CD14-positive monocyte (primary cell): Measurements from ENCODE around the gene POLD2. TPM values are rescaled to one million over a fixed set of nuclear protein-coding genes. Genes with fewer than 3 reads are reported as not detected.

Experiments
- DNase-seq, 3 donors: peaks; one replicate each; pipeline ENCODE4 v3.0.0-alpha.2; 2011 to 2022
- H2AFZ ChIP-seq: 2 replicates; pipeline ENCODE4 v1.6.0; 2012; ENCODE audit warnings: mild to moderate bottlenecking, low read depth, low read length, inconsistent platforms; ENCODE audit not compliant: insufficient read depth, poor library complexity, severe bottlenecking
- H3K27ac ChIP-seq, 2 donors: 1 replicate in 1 of 2; 2 replicates in 1 of 2; pipeline ENCODE4 v1.5.1; 2012 to 2013; ENCODE audit warnings: low read length in 2 of 2, control low read depth in 1 of 2, inconsistent platforms in 1 of 2, low read depth in 1 of 2, mild to moderate bottlenecking in 1 of 2
- H3K27me3 ChIP-seq, 2 donors: one replicate each; pipeline versions ENCODE4 v1.6.0 to v1.6.1; 2011 to 2013; ENCODE audit warnings: low read length in 2 of 2; ENCODE audit not compliant: control insufficient read depth in 2 of 2, insufficient read depth in 2 of 2
- H3K36me3 ChIP-seq, 2 donors: replicated peaks in 1 of 2; 1 replicate in 1 of 2; 2 replicates in 1 of 2; pipeline versions ENCODE4 v1.5.1 to v1.6.1; 2012 to 2013; ENCODE audit warnings: low read length in 2 of 2, control low read depth in 1 of 2, inconsistent platforms in 1 of 2, mild to moderate bottlenecking in 1 of 2; ENCODE audit not compliant: insufficient read depth in 2 of 2, control insufficient read depth in 1 of 2
- H3K4me1 ChIP-seq, 2 donors: 1 replicate in 1 of 2; 2 replicates in 1 of 2; pipeline versions ENCODE4 v1.5.1 to v1.6.1; 2012 to 2013; ENCODE audit warnings: low read length in 2 of 2, control low read depth in 1 of 2, inconsistent platforms in 1 of 2, mild to moderate bottlenecking in 1 of 2, moderate library complexity in 1 of 2; ENCODE audit not compliant: insufficient read depth in 2 of 2, control insufficient read depth in 1 of 2
- H3K4me2 ChIP-seq: replicated peaks from 2 replicates; pipeline ENCODE3; 2012; ENCODE audit warnings: low read length, moderate library complexity, mild to moderate bottlenecking; ENCODE audit not compliant: poor library complexity, severe bottlenecking; ENCODE audit errors: extremely low read depth
- H3K4me3 ChIP-seq, 3 experiments: fragments of 200-600 bp in 1 of 3; sonication (generic) in 1 of 3; replicated peaks in 1 of 3; 1 replicate in 2 of 3; 2 replicates in 1 of 3; pipeline ENCODE4 v1.5.1; 2011 to 2013; ENCODE audit warnings: low read length in 3 of 3, mild to moderate bottlenecking in 3 of 3, control low read depth in 2 of 3, low read depth in 2 of 3, inconsistent platforms in 1 of 3, moderate library complexity in 1 of 3
- H3K79me2 ChIP-seq: 2 replicates; pipeline ENCODE4 v1.6.0; 2012; ENCODE audit warnings: mild to moderate bottlenecking, control low read depth, inconsistent platforms, low read length, moderate library complexity; ENCODE audit not compliant: insufficient read depth
- H3K9ac ChIP-seq: 2 replicates; pipeline ENCODE4 v1.6.0; 2017; ENCODE audit warnings: low read length, mild to moderate bottlenecking; ENCODE audit not compliant: insufficient read depth, poor library complexity, severe bottlenecking
- H3K9me3 ChIP-seq, 2 donors: replicated peaks in 1 of 2; 1 replicate in 1 of 2; 2 replicates in 1 of 2; pipeline versions ENCODE4 v1.5.1 to v1.6.1; 2012 to 2013; ENCODE audit warnings: low read length in 2 of 2, control low read depth in 1 of 2; ENCODE audit not compliant: control insufficient read depth in 1 of 2, insufficient read depth in 1 of 2
- H4K20me1 ChIP-seq: 2 replicates; pipeline ENCODE4 v1.6.0; 2012; ENCODE audit warnings: mild to moderate bottlenecking, low read length, control low read depth, moderate library complexity; ENCODE audit not compliant: insufficient read depth
- H3K27ac Mint-ChIP-seq, 7 donors: one replicate each; pipeline ENCODE4 v1.8.0; 2020; ENCODE audit warnings: mild to moderate bottlenecking in 7 of 7, mixed read lengths in 7 of 7, moderate library complexity in 6 of 7, inconsistent platforms in 2 of 7
- H3K27me3 Mint-ChIP-seq, 3 donors: one replicate each; pipeline ENCODE4 v1.8.0; 2021 to 2022; ENCODE audit warnings: low read depth in 3 of 3, mild to moderate bottlenecking in 3 of 3, mixed read lengths in 3 of 3, moderate library complexity in 3 of 3, inconsistent platforms in 1 of 3
- H3K36me3 Mint-ChIP-seq, 2 donors: one replicate each; pipeline ENCODE4 v1.8.0; 2020; ENCODE audit warnings: mixed read lengths in 2 of 2, inconsistent platforms in 1 of 2, mild to moderate bottlenecking in 1 of 2
- H3K4me1 Mint-ChIP-seq: one replicate; pipeline ENCODE4 v1.8.0; 2020; ENCODE audit warnings: mild to moderate bottlenecking, mixed read lengths
- H3K4me3 Mint-ChIP-seq, 2 donors: one replicate each; pipeline ENCODE4 v1.8.0; 2020; ENCODE audit warnings: mild to moderate bottlenecking in 2 of 2, mixed read lengths in 2 of 2, moderate library complexity in 1 of 2
- H3K9me3 Mint-ChIP-seq, 7 donors: one replicate each; pipeline ENCODE4 v1.8.0; 2020 to 2022; ENCODE audit warnings: mixed read lengths in 7 of 7, mild to moderate bottlenecking in 6 of 7, moderate library complexity in 6 of 7, inconsistent platforms in 2 of 7
- WGBS: methylation state at CpG from one replicate; pipeline ENCODE4 v1.1.5; 2013; ENCODE audit warnings: missing lambda C conversion rate; ENCODE audit not compliant: insufficient coverage; 5-methylcytosine and 5-hydroxymethylcytosine counted together
- intact Hi-C, 2 donors: fragments of 100-400 bp; cut with micrococcal nuclease; formaldehyde crosslinking; loops; one replicate each; pipeline versions ENCODE4 v1.15.0 to v1.15.1; 2023
- polyA plus RNA-seq, 3 donors: library from polyadenylated mRNA; depleted of rRNA in 1 of 3; unstranded in 2 of 3; stranded (reverse) in 1 of 3; fragments of 300-500 nt in 2 of 3; fragments of >200 nt in 1 of 3; fragmentation: Illumina TruSeq in 2 of 3; gene quantifications; 1 replicate in 2 of 3; 2 replicates in 1 of 3; pipeline ENCODE4 v1.2.3, GENCODE V29; 2012 to 2021
- TF ChIP-seq, protein P1 (sequence below): fragments of 200-600 bp; IDR thresholded peaks from one replicate; pipeline ENCODE4 v1.8.0; 2022; ENCODE audit warnings: antibody characterized with exemption, mild to moderate bottlenecking

POLD2 gene
- polyA plus RNA-seq, 3 donors = 24.1 to 27.1 (median 25.7) TPM

GRCh38 chr7:44101303-44101965 is 21.9 kb downstream of the POLD2 start:
- intact Hi-C loops = no loop called here
- DNase-seq = no peak
- Histone ChIP-seq H4K20me1 (no peaks in the 10 kb centered on the region), H2AFZ (no peak overlapping the region), H3K36me3 (no peaks in the 10 kb centered on the region), H3K4me1 (peaks cover 0 to 5% of the 10 kb centered on the region in 2 donors), H3K27ac (no peak overlapping the region), H3K27me3 (peaks cover 14 to 34% of the 10 kb centered on the region in 2 donors), H3K9ac (no peak overlapping the region), H3K4me2 (no peak overlapping the region), H3K4me3 (no peak overlapping the region), H3K9me3 (no peaks in the 10 kb centered on the region), H3K79me2 (no peaks in the 10 kb centered on the region)
- WGBS = 100% methylated on average over 1 of the region's 3 CpGs
- Mint-ChIP-seq H3K9me3 (peaks cover 0 to 8% (median 0%) of the 10 kb centered on the region in 7 donors), H3K4me1 (peaks cover 6% of the 10 kb centered on the region), H3K27me3 (peaks cover 36 to 47% (median 38%) of the 10 kb centered on the region in 3 donors), H3K36me3 (no peaks in the 10 kb centered on the region), H3K27ac (no peak overlapping the region), H3K4me3 (no peak overlapping the region)
- TF ChIP-seq, protein P1, sequence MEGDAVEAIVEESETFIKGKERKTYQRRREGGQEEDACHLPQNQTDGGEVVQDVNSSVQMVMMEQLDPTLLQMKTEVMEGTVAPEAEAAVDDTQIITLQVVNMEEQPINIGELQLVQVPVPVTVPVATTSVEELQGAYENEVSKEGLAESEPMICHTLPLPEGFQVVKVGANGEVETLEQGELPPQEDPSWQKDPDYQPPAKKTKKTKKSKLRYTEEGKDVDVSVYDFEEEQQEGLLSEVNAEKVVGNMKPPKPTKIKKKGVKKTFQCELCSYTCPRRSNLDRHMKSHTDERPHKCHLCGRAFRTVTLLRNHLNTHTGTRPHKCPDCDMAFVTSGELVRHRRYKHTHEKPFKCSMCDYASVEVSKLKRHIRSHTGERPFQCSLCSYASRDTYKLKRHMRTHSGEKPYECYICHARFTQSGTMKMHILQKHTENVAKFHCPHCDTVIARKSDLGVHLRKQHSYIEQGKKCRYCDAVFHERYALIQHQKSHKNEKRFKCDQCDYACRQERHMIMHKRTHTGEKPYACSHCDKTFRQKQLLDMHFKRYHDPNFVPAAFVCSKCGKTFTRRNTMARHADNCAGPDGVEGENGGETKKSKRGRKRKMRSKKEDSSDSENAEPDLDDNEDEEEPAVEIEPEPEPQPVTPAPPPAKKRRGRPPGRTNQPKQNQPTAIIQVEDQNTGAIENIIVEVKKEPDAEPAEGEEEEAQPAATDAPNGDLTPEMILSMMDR = no peak

- Histone ChIP-seq H3K4me2 (no peak overlapping the region), H3K36me3 (no peaks in the 10 kb centered on the region), H3K9me3 (no peaks in the 10 kb centered on the region), H3K4me3 (no peak overlapping the region), H3K27me3 (peaks cover 14 to 31% of the 10 kb centered on the region in 2 donors), H3K4me1 (peaks cover 0 to 5% of the 10 kb centered on the region in 2 donors), H2AFZ (no peak overlapping the region), H3K27ac (no peak overlapping the region), H3K79me2 (no peaks in the 10 kb centered on the region), H3K9ac (no peak overlapping the region), H4K20me1 (no peaks in the 10 kb centered on the region)
- Mint-ChIP-seq H3K4me3 (no peak overlapping the region), H3K27ac (peak overlapping the region in 1 of 7 donors; percentile 47), H3K4me1 (peaks cover 5% of the 10 kb centered on the region), H3K36me3 (no peaks in the 10 kb centered on the region), H3K27me3 (peaks cover 34 to 40% (median 35%) of the 10 kb centered on the region in 3 donors), H3K9me3 (peaks cover 0 to 6% (median 0%) of the 10 kb centered on the region in 7 donors)
- intact Hi-C loops = no loop called here
- WGBS = 49% methylated on average over 3 of the region's 10 CpGs
- TF ChIP-seq, protein P1 = no peak
- no peak for DNase-seq
Measured at GRCh38 chr7:44100458-44101302, 22.7 kb downstream of the POLD2 start.
